ENCODE data around the gene LONP1. TPM values are rescaled to one million over a fixed set of nuclear protein-coding genes. Genes with fewer than 3 reads are reported as not detected.
A peak's percentile ranks its signal among the peaks of the same experiment; 100 is the strongest.

LONP1 gene
- total and polyA plus RNA-seq, 9 donors = 25.5 to 77.2 (median 51.4) TPM

DNA sequence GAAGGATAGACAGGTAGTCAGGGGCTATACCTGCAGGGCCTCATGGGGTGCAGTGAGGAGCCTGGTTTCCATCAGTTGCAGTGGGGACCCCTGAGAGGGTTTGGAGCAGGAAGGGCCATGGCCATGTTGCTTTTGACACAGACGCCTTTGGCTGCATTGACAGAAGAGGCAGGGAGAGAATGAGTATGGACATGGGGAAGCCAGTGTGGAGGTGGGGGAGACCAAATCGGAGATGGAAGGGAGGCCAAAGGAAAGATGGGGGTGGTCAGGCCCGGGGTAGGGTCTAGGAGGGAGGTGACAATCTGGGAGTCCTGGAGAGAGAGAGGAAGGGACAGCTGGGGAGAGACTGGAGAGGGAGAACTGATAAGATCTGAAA lies 37.9 kb downstream of the LONP1 start:
- H3K4me1 ChIP-seq (ENCODE audit: insufficient read depth) = peaks cover 15% of the 10 kb centered on the region
- no peak overlapping the region for H3K4me3 ChIP-seq
- TF ChIP-seq, protein P1, sequence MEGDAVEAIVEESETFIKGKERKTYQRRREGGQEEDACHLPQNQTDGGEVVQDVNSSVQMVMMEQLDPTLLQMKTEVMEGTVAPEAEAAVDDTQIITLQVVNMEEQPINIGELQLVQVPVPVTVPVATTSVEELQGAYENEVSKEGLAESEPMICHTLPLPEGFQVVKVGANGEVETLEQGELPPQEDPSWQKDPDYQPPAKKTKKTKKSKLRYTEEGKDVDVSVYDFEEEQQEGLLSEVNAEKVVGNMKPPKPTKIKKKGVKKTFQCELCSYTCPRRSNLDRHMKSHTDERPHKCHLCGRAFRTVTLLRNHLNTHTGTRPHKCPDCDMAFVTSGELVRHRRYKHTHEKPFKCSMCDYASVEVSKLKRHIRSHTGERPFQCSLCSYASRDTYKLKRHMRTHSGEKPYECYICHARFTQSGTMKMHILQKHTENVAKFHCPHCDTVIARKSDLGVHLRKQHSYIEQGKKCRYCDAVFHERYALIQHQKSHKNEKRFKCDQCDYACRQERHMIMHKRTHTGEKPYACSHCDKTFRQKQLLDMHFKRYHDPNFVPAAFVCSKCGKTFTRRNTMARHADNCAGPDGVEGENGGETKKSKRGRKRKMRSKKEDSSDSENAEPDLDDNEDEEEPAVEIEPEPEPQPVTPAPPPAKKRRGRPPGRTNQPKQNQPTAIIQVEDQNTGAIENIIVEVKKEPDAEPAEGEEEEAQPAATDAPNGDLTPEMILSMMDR (IDR thresholded peaks at IDR 0.05) = no peak
- TF ChIP-seq EP300 (IDR thresholded peaks at IDR 0.05) (no peak), POLR2A (IDR thresholded peaks at IDR 0.05) (no peak)
- intact Hi-C loops (cut with DNase I) = loop anchor here in 1 of 4 donors (10.0 kb wide), 1 partner anchor 57 kb away; the partner anchor contains the start of genes SAFB and SAFB2
- no peaks in the 10 kb centered on the region for H3K36me3 ChIP-seq
- peak in 2 of 5 donors; percentile 10 to 35 for DNase-seq
- no peak overlapping the region for H3K27ac ChIP-seq
- H3K9me3 ChIP-seq = no peaks in the 10 kb centered on the region
- H3K27me3 ChIP-seq = no peaks in the 10 kb centered on the region
- 85 to 92% (median 88%) methylated on average over 3 of the region's 3 CpGs for WGBS, 3 donors

DNA sequence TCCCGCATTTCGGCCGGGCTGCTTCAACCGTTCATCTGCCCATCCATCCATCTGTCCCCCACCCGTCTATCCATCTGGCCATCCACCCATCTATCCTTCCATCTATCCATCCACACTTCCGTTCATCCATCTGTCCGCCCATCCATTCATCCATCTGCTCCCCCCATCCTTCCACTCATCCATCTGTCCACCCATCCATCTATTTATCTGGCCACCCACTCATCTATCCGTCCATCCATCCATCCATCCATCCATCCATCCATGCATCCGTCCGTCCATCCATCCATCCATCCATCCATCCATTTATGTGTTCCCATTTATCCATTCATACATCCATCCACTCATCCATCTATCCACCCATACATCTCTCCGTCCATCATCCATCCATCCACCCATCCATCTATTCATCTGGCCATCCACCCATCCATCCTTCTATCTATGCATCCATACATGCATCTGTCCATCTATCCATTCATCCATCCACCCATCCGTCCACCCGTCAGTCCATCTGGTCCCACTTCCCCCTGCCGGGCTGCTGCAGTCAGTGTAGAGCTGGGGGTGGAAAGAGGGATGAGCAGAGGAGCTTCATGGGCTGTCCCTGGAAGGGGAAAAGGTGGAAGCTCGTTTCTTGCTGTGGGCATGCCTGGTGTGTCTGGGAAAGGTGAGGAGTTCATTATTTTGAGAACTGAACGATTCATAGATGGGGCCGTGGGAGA lies 38.4 kb downstream of the LONP1 start:
- H3K27me3 ChIP-seq = no peaks in the 10 kb centered on the region
- no peaks in the 10 kb centered on the region for H3K36me3 ChIP-seq
- no peak for TF ChIP-seq POLR2A (IDR thresholded peaks at IDR 0.05)
- TF ChIP-seq EP300 (IDR thresholded peaks at IDR 0.05) = no peak
- TF ChIP-seq, protein P1 (IDR thresholded peaks at IDR 0.05) = no peak
- intact Hi-C loops (cut with DNase I) = loop anchor here in 1 of 4 donors (10.0 kb wide), 1 partner anchor 57 kb away; the partner anchor contains the start of genes SAFB and SAFB2
- peak overlapping the region; percentile 94 for H3K4me3 ChIP-seq
- H3K27ac ChIP-seq = peak overlapping the region in 1 of 2 donors; percentile 78
- H3K9me3 ChIP-seq = no peaks in the 10 kb centered on the region
- peaks cover 12% of the 10 kb centered on the region for H3K4me1 ChIP-seq (ENCODE audit: insufficient read depth)
- peak in 2 of 5 donors; percentile 11 to 42 for DNase-seq
- 55 to 58% (median 58%) methylated on average over 17 of the region's 17 CpGs for WGBS, 3 donors

DNA sequence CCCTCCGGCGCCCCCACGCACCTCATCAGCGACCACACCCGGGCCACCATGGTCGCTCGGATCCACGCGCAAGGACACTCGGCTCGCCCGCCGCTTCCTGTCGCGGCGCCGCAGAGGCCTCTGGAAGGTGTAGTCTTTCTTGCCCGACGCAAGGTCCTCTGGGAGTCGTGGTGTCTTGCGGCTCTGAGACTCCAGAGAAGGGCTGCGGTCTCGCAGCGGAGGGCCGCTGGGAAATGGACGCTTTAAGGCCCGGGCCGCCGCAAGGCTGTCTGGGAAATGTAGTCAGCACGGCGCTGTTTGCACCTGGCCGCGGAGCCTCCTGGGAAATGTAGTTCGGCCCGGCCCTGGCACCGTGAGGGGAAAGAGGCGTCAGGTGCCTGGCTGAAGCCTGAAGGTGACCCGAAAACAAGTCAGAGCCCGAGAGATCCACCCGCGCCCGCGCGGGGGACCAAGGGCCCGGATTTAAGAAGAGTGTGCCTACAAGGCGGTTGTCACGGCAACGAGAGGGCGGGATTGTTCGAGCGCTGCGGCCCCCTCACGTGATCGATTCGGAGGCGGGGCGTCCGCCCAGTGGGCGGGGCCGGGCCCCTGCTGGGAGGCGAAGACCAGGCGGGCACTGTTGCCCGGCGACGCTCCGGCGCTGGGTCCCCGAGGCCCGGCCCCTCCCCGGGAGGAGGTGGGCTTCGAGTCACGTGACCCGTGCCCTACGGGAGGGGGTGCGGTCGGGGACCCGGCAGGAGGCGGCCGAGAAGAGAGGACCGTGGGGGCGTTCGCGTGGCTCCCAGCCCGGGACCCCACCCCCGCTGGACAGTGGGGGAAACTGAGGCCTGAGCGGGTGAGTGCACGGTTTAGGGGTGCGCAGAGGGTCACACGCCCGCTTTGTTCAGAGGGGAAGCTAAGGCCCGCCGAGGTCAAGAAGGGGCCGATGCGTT lies 39.2 kb downstream of the LONP1 start, which contains the start of the genes HSD11B1L and MICOS13:
Gene HSD11B1L, plus strand, starts transcription at position 591 of the 932 bp plus-strand sequence. CDS start 3,806 bp downstream, outside the sequence.
Gene MICOS13, minus strand, starts transcription at position 80 of the 932 bp plus-strand sequence. Its CDS starts 30 bp downstream, at position 50.
- intact Hi-C loops (cut with DNase I) = loop anchor here in 1 of 4 donors (10.0 kb wide), 1 partner anchor 56 kb away; the partner anchor contains the start of genes SAFB and SAFB2
- Histone ChIP-seq H3K4me3 (peak within 1 kb of the TSS; percentile 94), H3K4me1 (ENCODE audit: insufficient read depth) (peaks cover 10% of the 10 kb centered on the region), H3K9me3 (no peaks in the 10 kb centered on the region), H3K36me3 (no peaks in the 10 kb centered on the region), H3K27ac (peak within 1 kb of the TSS; percentile 78 to 88), H3K27me3 (no peaks in the 10 kb centered on the region)
- TF ChIP-seq EP300 (IDR thresholded peaks at IDR 0.05) = peak; percentile 35
- TF ChIP-seq, protein P1 (IDR thresholded peaks at IDR 0.05) = no peak
- TF ChIP-seq POLR2A (IDR thresholded peaks at IDR 0.05) = peak; percentile 17
- DNase-seq = peak; percentile 98 to 99 (median 99)
- 0 to 1% (median 1%) methylated on average over 84 to 94 of the region's 94 CpGs for WGBS, 3 donors

DNA sequence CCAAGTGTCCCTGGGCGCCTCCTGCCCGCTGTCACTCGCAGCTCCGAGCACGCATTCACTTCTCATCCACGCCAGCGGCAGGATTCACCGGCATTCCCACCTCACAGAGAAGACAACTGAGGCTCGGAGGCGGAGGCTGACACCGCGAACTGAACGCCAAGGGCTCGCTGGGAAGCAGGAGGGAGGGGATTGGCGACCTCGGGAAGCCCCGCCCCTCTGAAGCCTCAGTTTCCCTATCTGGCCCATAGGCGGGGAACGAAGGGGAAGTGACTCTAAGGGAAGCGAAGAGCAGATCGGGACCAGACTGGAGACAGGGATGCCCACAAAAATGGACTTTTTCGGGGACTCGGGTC lies 39.9 kb downstream of the LONP1 start:
- H3K4me3 ChIP-seq = peak overlapping the region; percentile 94
- DNase-seq = no peak
- peak overlapping the region in 1 of 2 donors; percentile 88 for H3K27ac ChIP-seq
- H3K4me1 ChIP-seq (ENCODE audit: insufficient read depth) = peaks cover 10% of the 10 kb centered on the region
- H3K9me3 ChIP-seq = no peaks in the 10 kb centered on the region
- intact Hi-C loops (cut with DNase I) = loop anchor here in 1 of 4 donors (10.0 kb wide), 1 partner anchor 55 kb away; the partner anchor contains the start of genes SAFB and SAFB2
- no peaks in the 10 kb centered on the region for H3K36me3 ChIP-seq
- no peaks in the 10 kb centered on the region for H3K27me3 ChIP-seq
- WGBS, 3 donors = 0 to 1% (median 1%) methylated on average over 23 of the region's 23 CpGs
- TF ChIP-seq POLR2A (IDR thresholded peaks at IDR 0.05) = peak; percentile 12
- no peak for TF ChIP-seq EP300 (IDR thresholded peaks at IDR 0.05)
- TF ChIP-seq, protein P1 (IDR thresholded peaks at IDR 0.05) = no peak
